Activated CD8-positive, alpha-beta T cell treated with anti-CD3 and anti-CD28 coated beads for 36 hours (primary cell): ENCODE measurements around the gene AHCYL2. TPM values are rescaled to one million over a fixed set of nuclear protein-coding genes. Genes with fewer than 3 reads are reported as not detected.

Experiments used
- ATAC-seq: fragments of 200-7000 bp; cut with Tn5 transposase; one replicate; pipeline ENCODE4 v1.10.0; 2021; ENCODE audit warnings: mild to moderate bottlenecking, moderate library complexity
- CTCF ChIA-PET: fragments of 350-600 bp; sonication (Branson Sonifier 250); formaldehyde crosslinking; loops from one replicate; lab custom pipeline; 2021; ENCODE audit warnings: antibody characterized with exemption; lab: Charles Lee
- POLR2A ChIA-PET: fragments of 350-600 bp; sonication (Branson Sonifier 250); formaldehyde crosslinking; loops from one replicate; lab custom pipeline; 2021; ENCODE audit warnings: antibody characterized with exemption; lab: Charles Lee
- DNase-seq: peaks from one replicate; pipeline ENCODE4 v3.0.0-alpha.2; 2020
- H3K27ac Mint-ChIP-seq: one replicate; pipeline ENCODE4 v1.8.0; 2021; ENCODE audit warnings: mild to moderate bottlenecking, mixed read lengths
- H3K27me3 Mint-ChIP-seq: one replicate; pipeline ENCODE4 v1.8.0; 2021; ENCODE audit warnings: mixed read lengths
- H3K36me3 Mint-ChIP-seq: one replicate; pipeline ENCODE4 v1.8.0; 2021; ENCODE audit warnings: low read depth, mixed read lengths
- H3K4me1 Mint-ChIP-seq: one replicate; pipeline ENCODE4 v1.8.0; 2021; ENCODE audit warnings: low read depth, mixed read lengths
- H3K4me3 Mint-ChIP-seq: one replicate; pipeline ENCODE4 v1.8.0; 2021; ENCODE audit warnings: mild to moderate bottlenecking, moderate library complexity, mixed read lengths
- H3K9me3 Mint-ChIP-seq: one replicate; pipeline ENCODE4 v1.8.0; 2021; ENCODE audit warnings: mixed read lengths
- CTCF ChIP-seq: fragments of 200-600 bp; IDR thresholded peaks from one replicate; pipeline ENCODE4 v1.8.0; 2022; ENCODE audit warnings: antibody characterized with exemption, mild to moderate bottlenecking
- intact Hi-C: fragments of 100-400 bp; cut with micrococcal nuclease; formaldehyde crosslinking; loops from one replicate; pipeline ENCODE4 v1.10.0; 2022
- total RNA-seq, 2 experiments: library from RNA; stranded (reverse); gene quantifications; one replicate each; pipeline ENCODE4 v1.2.3, GENCODE V29; 2021

The AHCYL2 gene
- total RNA-seq, 2 experiments from 2014 or later, result 8.1 to 9.6 TPM

DNA sequence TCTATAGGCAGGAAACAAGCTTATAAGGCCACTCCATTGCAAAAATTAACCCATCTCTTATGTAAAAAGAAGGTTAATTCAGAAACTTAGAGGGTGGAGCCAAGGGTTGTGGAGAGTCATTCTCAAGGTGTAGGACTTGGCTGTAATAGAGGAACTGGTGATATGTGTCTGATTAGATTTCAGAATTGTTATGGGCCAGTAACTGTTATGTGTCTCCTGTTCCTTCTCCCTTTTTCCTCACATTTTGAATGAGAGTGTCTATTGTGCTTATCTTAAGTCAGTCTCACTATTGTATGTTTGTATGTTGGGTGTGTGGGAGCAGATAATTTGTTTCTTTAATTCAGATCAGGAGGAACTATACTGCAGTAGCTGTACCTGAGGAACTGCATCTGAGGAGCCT lies 49.1 kb downstream of the AHCYL2 start:
- no peaks in the 10 kb centered on the region for H3K9me3 Mint-ChIP-seq
- TF ChIP-seq CTCF, result no peak
- ATAC-seq (no peak), DNase-seq (no peak)
- H3K36me3 Mint-ChIP-seq, result no peaks in the 10 kb centered on the region
- H3K4me1 Mint-ChIP-seq, result peaks cover 11% of the 10 kb centered on the region
- no peak overlapping the region for H3K27ac Mint-ChIP-seq
- H3K4me3 Mint-ChIP-seq, result no peak overlapping the region
- CTCF ChIA-PET, result interaction anchor here (1.5 to 8.8 kb wide), 3 partner anchors 12 to 63 kb away, joined by 4 to 320 read pairs (median 54); partner anchors contain the start of gene AHCYL2
- POLR2A ChIA-PET, result no interaction called here
- intact Hi-C loops, result no loop called here
- no peaks in the 10 kb centered on the region for H3K27me3 Mint-ChIP-seq

DNA sequence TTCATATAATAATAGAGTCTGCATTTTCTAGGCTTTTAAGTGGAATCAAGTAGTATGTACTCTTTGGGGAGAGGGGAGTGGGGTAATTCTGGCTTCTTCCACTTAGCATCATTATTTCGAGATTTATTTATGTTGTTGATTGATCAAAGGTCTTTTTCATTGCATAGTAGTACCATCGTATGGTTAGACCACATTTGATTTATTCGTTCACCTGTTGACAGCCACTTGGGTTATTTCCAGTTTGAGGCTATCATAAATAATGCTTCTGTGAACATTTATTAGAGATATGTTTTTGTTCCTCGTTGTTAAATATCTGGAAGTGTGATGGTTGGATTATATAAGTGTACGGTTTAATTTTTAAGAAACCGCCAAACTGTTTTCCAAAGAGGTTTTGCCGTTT lies 52.8 kb downstream of the AHCYL2 start:
- CTCF ChIA-PET, result no interaction called here

GRCh38 chr7:129278688-129279087 lies 53.9 kb downstream of the AHCYL2 start:
- POLR2A ChIA-PET, result no interaction called here

More for the DNA sequence above, 52.8 kb downstream of the AHCYL2 start:
- ATAC-seq (no peak), DNase-seq (no peak)
- POLR2A ChIA-PET, result no interaction called here
- H3K4me1 Mint-ChIP-seq, result peaks cover 5% of the 10 kb centered on the region
- H3K4me3 Mint-ChIP-seq, result no peak overlapping the region
- H3K27ac Mint-ChIP-seq, result no peak overlapping the region
- H3K27me3 Mint-ChIP-seq, result no peaks in the 10 kb centered on the region
- no peaks in the 10 kb centered on the region for H3K9me3 Mint-ChIP-seq
- intact Hi-C loops, result no loop called here
- H3K36me3 Mint-ChIP-seq, result no peaks in the 10 kb centered on the region
- no peak for TF ChIP-seq CTCF

GRCh38 chr7:129279757-129280156 lies 54.9 kb downstream of the AHCYL2 start:
- no peak for ATAC-seq
- DNase-seq, result peak; percentile 10
- H3K27me3 Mint-ChIP-seq, result no peaks in the 10 kb centered on the region
- H3K27ac Mint-ChIP-seq, result no peak overlapping the region
- no peak overlapping the region for H3K4me3 Mint-ChIP-seq
- peaks cover 5% of the 10 kb centered on the region for H3K4me1 Mint-ChIP-seq
- intact Hi-C loops, result no loop called here
- POLR2A ChIA-PET, result no interaction called here
- TF ChIP-seq CTCF, result no peak
- H3K36me3 Mint-ChIP-seq, result no peaks in the 10 kb centered on the region
- no peaks in the 10 kb centered on the region for H3K9me3 Mint-ChIP-seq
- CTCF ChIA-PET, result interaction anchor here (1.0 to 3.0 kb wide), 4 partner anchors 9 to 61 kb away, joined by 3 to 20 read pairs (median 8); no protein-coding TSS in a partner anchor

More at GRCh38 chr7:129278688-129279087, 53.9 kb downstream of the AHCYL2 start:
- intact Hi-C loops, result no loop called here
- H3K4me3 Mint-ChIP-seq, result no peak overlapping the region
- no peaks in the 10 kb centered on the region for H3K36me3 Mint-ChIP-seq
- no peak for TF ChIP-seq CTCF
- H3K27ac Mint-ChIP-seq, result no peak overlapping the region
- no peaks in the 10 kb centered on the region for H3K27me3 Mint-ChIP-seq
- CTCF ChIA-PET, result interaction anchor here (0.6 to 3.0 kb wide), 5 partner anchors 14 to 115 kb away, joined by 3 to 20 read pairs (median 3); no protein-coding TSS in a partner anchor
- ATAC-seq (no peak), DNase-seq (no peak)
- H3K4me1 Mint-ChIP-seq, result peaks cover 5% of the 10 kb centered on the region
- no peaks in the 10 kb centered on the region for H3K9me3 Mint-ChIP-seq

GRCh38 chr7:129281163-129281562 lies 56.3 kb downstream of the AHCYL2 start:
- ChIA-PET POLR2A (no interaction called here), CTCF (interaction anchor here (3.0 kb wide), 1 partner anchor 17 kb away, joined by 11 read pairs; no protein-coding TSS in a partner anchor)
- Mint-ChIP-seq H3K27ac (no peak overlapping the region), H3K27me3 (no peaks in the 10 kb centered on the region), H3K36me3 (no peaks in the 10 kb centered on the region), H3K4me1 (peaks cover 5% of the 10 kb centered on the region), H3K9me3 (no peaks in the 10 kb centered on the region), H3K4me3 (no peak overlapping the region)
- intact Hi-C loops, result no loop called here
- no peak for DNase-seq
- TF ChIP-seq CTCF, result no peak
- ATAC-seq, result no peak
